HG03139 (cell line): ENCODE results near the gene PAX8.
"Not testable (repeated sequence)": the region's sequence is repeated elsewhere in the genome, so short reads cannot be mapped to it uniquely, and the experiment has no call there.

Source experiments
- ATAC-seq: cut with Tn5 transposase; IDR thresholded peaks from one replicate; pipeline ENCODE4 v1.9.1; 2021; ENCODE audit not compliant: unreplicated experiment

PAX8 gene

DNA sequence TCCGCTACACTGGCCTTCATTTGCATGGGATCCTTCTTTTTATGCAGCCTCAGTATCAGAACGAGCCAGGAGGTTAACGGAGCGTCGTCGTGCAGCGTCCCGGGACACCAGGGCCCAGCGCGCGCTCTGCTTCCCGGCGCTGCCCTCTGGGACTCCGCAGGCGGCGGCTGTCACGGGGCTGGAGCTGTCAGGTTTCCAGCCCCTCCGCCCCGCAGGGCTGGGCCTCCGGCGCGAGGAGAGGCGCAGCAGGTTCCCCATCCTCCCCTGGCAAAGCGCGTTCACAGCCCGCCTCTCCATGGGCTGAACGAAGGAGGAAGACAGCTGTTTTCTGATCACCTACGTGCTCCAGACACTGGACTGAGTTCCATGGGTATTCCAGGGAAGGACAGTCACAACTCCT lies 12.5 kb upstream of the PAX8 start:
- no peak for ATAC-seq

DNA sequence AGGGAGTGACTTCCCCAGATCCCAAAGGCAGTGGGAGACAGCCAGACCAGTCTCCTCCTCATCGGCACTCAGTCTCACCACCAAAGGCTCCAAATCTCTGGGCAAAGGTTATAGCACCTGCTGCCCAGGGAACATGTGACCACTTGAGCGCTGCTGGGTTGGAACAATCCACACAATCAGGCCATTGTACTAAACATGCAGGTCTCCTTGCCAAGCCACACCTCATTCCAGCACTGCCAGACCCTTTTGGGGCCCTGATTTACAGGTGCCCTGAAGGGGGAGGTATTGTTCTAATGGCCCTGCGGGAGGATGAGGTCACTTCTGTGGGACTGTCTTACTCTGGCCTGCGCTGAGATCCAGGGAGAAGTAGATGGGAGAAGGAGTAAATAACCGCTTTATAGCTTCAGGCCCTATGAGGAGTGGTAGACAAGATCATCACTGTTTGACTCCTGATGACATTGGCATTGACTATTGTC lies 10.0 kb upstream of the PAX8 start:
- ATAC-seq: not testable (repeated sequence)

DNA sequence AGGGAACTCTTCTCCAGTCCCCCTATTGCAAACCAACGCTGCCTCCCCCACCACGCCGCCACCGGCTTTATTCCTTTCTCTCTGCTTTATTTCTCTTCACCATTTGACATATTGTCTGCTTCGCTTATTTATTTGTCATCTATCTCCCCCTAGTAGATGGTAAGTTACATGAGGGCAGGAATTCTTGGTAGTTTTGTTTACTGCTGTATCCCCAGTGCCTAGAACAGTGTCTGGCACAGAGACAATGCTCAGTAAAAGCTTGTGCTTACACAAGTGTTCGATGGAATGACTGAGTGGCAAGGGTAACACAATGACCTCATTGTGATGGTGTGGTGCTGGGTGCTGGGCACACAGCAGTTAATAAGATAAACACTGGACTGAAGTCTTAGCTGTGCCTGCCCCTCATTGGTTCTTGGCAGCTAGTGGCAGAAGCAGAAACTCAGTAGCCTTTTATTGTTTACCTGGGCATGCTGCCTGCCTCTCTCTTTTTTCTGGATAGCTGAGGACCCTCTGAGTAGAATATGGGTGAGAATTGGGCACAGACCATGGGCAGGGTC lies 9.5 kb upstream of the PAX8 start:
- ATAC-seq: not testable (repeated sequence)

DNA sequence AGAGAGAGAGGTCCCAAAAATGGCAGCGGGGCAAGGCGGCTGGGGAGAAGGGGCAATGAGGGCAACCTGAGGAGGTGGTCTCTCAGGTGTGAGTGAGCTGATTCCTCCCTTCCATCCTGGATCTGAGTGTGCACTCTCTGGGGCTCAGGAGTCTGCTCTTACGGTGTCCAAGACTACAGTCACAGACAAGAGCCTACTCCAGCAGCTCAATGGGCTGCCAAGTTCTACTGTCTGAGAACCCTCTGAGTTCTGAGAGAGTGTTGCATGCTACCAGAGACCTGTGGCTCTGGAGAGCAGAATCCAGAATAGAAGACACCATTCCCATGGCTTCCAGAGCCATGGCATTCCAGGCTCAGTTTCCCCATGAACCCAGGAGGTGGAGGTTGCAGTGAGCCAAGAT lies 7.1 kb upstream of the PAX8 start:
- ATAC-seq: no peak

- not testable (repeated sequence) for ATAC-seq
These were observed 6.3 kb upstream of the PAX8 start for GRCh38 chr2:113284999-113285398.

GRCh38 chr2:113284476-113284875 lies 5.8 kb upstream of the PAX8 start:
- no peak for ATAC-seq

- ATAC-seq: no peak
These were observed 5.1 kb upstream of the PAX8 start for GRCh38 chr2:113283704-113284284.

- ATAC-seq: no peak
These were observed 4.2 kb upstream of the PAX8 start for GRCh38 chr2:113282747-113283533.

GRCh38 chr2:113281910-113282746 lies 3.4 kb upstream of the PAX8 start:
- no peak for ATAC-seq

DNA sequence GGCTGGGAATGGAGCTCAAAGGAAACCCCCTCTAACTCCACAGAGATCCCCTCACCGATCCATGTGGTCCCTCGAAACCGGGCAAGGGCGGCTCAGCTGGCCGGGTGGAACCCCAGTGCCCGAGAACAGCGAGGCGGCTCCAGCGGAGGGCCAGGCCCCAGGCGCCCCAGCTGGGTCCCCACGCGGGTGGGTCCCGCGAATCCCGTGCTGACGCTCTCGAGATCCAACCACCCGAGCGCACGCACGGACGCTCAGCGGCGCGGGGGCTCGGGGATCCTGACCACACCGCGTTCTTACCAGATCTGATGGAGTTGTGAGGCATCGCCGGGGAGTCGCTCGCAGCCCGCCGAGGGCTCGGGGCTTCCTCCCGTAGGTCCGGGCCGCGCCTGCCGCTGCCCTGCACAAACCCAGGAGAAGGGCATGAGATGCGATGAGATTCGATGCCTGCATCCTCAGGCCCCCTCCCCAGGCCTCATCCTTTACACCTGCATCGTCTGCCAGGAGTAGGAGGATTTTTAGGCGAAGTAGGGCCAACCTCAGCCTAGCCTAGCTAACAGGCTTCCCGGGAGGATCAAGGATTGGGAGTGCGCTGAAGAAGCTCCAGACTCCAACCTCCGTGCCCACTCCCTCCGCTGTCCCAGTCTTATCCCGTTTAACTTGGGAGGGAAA lies 514 bp downstream of the PAX8 start:
- ATAC-seq: no peak

GRCh38 chr2:113277474-113278072 lies 1.1 kb downstream of the PAX8 start:
- no peak for ATAC-seq

DNA sequence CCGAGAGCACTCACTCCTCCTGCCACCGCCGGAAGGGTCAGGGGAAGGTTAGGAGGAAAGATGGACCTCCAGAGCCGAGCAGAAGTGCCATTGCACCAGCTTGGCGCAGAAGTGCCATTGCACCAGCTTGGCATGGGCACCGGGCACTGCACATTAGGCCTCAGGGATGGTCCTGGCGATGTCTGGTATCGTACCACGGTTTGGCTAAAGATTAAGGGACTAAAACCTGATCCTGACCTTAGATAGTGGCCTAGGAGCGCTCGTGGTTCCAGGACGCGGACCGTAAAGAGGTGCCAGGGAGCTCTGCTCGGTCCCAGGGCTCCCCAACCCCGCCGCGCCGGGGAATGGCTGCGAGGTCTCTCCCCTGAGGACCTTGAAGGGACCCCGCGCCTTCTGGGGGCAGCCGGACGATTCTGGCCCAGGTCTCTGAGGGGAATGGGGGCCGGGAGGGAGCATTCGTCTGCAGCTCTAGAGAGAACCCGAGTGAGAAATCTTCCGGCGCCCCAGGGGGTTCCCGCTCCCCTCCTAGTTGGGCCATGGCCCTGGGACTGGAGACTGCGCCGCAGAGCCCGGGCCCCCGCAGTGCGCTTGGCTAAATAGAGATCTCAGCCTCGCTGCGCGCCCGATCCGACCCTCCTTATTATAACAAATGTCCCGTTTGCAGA lies 1.8 kb downstream of the PAX8 start:
- ATAC-seq: no peak

- ATAC-seq: no peak
These were observed 2.4 kb downstream of the PAX8 start for GRCh38 chr2:113276216-113276760.

DNA sequence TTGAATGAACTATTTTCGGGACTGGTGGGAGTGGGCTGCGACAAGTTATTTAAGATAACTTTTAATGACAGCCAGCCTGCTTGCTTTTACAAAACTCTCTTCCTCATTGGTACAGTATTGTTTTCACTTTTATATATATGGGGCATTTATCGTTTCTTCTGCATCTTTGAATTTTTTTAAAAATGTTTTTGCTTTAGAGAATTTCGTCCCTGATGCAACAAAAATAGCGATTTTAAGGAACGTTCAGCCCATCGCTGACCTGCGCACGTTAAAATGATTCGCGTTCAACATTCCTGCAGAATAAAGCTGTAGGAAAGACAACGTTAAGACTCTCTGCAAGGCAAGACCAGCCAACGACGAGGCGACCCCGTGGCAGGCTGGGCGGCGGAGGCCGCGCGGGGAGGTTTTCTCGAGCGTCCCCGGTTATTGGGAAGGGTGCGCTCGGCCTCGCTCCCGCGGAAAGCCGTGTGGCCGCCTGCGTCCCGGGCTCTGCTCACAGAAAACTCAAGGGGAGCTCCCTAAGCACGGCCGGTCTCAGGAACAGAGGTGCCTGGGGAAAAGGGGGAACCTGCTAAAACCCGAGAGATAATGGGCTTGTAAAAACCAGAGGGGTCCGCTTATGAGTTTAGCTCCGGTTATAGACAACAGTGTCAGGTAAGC lies 3.0 kb downstream of the PAX8 start:
- no peak for ATAC-seq

GRCh38 chr2:113274432-113274831 lies 4.3 kb downstream of the PAX8 start:
- ATAC-seq: no peak

DNA sequence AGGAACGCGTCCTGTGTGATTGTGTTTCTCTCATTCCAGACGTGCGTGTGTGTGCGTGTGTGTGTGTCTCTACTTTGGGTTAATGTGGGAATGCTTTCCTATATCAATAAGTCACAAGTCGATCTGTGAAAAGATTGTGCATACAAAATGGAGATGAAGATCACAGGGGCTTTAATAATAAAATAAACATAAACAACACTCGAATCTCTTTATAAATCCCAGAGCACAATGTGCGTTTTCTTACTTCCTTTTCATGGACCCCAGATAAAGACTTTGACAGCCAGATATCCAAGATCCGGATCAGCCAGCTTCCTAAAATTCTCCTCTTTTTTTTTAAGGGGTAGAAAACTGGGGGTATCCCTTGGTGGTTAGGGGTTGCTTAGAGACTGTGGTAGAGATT lies 4.7 kb downstream of the PAX8 start:
- no peak for ATAC-seq

DNA sequence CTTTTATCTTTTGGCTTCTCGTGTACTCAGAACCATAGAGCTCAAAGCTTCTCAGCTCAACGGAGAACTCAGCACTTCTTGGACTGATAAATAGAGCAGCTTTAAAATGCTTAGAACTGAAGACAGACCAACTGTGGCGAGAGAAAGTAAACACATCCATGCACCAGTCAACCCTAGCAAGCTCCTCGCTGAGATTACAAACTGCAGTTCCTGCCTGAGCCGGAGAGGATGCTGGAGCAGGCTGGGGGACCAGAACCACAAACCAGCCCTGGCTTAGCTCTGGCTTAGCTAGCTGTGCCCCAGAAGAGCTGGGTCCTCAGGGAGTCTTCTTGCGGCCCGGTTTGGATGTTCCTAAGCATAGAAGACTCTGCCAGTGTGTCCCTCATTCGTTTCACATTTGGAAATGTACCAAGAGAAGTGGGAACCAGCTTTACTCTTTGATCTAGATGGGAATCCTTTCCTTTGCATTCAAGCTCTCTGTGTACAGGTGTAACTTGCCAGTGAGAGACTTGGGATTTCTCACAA lies 5.6 kb downstream of the PAX8 start:
- ATAC-seq: no peak

- no peak for ATAC-seq
These were observed 6.2 kb downstream of the PAX8 start for GRCh38 chr2:113272477-113272876.
